ENCODE results near the gene OSTM1.

- TF ChIP-seq EP300 (IDR thresholded peaks at IDR 0.05; ENCODE audit: borderline replicate concordance in 1 of 2, low read depth in 1 of 2, low read length in 1 of 2) (no peak), EZH2phosphoT487 (IDR thresholded peaks at IDR 0.05; ENCODE audit: borderline replicate concordance, low read depth) (no peak), USF2 (IDR thresholded peaks at IDR 0.05; ENCODE audit: borderline replicate concordance, low read depth, low read length) (no peak), MAX (IDR thresholded peaks at IDR 0.05; ENCODE audit: low read depth) (no peak)
Observed at GRCh38 chr6:108123481-108123929, 49.0 kb upstream of the OSTM1 start.

All from SK-N-SH (cell line).